Psoas muscle (tissue), 8 donors: ENCODE results near the gene CDH19. TPM values are rescaled to one million over a fixed set of nuclear protein-coding genes. Genes with fewer than 3 reads are reported as not detected.
"Not testable (repeated sequence)": the region's sequence is repeated elsewhere in the genome, so short reads cannot be mapped to it uniquely, and the experiment has no call there.

ENCODE experiments used
- ATAC-seq, 4 donors: fragments of 200-7000 bp; cut with Tn5 transposase; one replicate each; pipeline ENCODE4 v1.9.1; 2020; ENCODE audit warnings: moderate library complexity in 3 of 4, mild to moderate bottlenecking in 2 of 4
- DNase-seq, 2 donors: peaks; one replicate each; pipeline ENCODE4 v3.0.0-alpha.2; 2020
- H3K27ac ChIP-seq: fragments of 200-600 bp; one replicate; pipeline ENCODE4 v1.8.0; 2022
- H3K27me3 ChIP-seq, 3 donors: fragments of 200-600 bp in 1 of 3; one replicate each; pipeline versions ENCODE4 v1.6.1 to v1.8.0; 2013 to 2022; ENCODE audit warnings: low read length in 2 of 3, mild to moderate bottlenecking in 2 of 3, moderate library complexity in 1 of 3; ENCODE audit not compliant: insufficient read depth in 3 of 3
- H3K36me3 ChIP-seq, 2 donors: fragments of 200-600 bp in 1 of 2; one replicate each; pipeline versions ENCODE4 v1.6.1 to v1.8.0; 2013 to 2022; ENCODE audit warnings: low read depth in 1 of 2, mild to moderate bottlenecking in 1 of 2, moderate library complexity in 1 of 2; ENCODE audit not compliant: insufficient read depth in 1 of 2
- H3K4me1 ChIP-seq: fragments of 200-600 bp; one replicate; pipeline ENCODE4 v1.8.0; 2022
- H3K4me3 ChIP-seq: fragments of 200-600 bp; one replicate; pipeline ENCODE4 v1.8.0; 2022; ENCODE audit warnings: mild to moderate bottlenecking
- H3K9me3 ChIP-seq: fragments of 200-600 bp; one replicate; pipeline ENCODE4 v1.8.0; 2022
- WGBS, 3 donors: extraction: QIAGEN DNeasy Blood & Tissue Kit; methylation state at CpG; one replicate each; pipeline versions ENCODE4 v1.1.6 to v1.1.7; 2013; 5-methylcytosine and 5-hydroxymethylcytosine counted together
- intact Hi-C, 2 donors: fragments of 100-400 bp; cut with DNase I; formaldehyde crosslinking; loops; one replicate each; pipeline versions ENCODE4 v1.11.0 to v1.14.2; 2022
- polyA plus RNA-seq, 3 donors: library from polyadenylated mRNA; stranded (reverse); fragments of 200-250 nt; gene quantifications; one replicate each; pipeline ENCODE4 v1.2.3, GENCODE V29; 2013
- total RNA-seq, 4 donors: library from RNA; stranded (reverse); fragmentation: NEBNext Ultra II Directional in 2 of 4; extraction: Animal tissue kit (Norgen Biotek cat#: 25700) in 2 of 4; gene quantifications; one replicate each; pipeline versions ENCODE4 v1.2.1 to v1.2.4, GENCODE V29; 2021 to 2023
- TF ChIP-seq, protein P1 (sequence below): fragments of 200-600 bp; IDR thresholded peaks from one replicate; pipeline ENCODE4 v1.8.0; 2022; ENCODE audit warnings: antibody characterized with exemption
- donor health status: healthy with polysubstance abuse.
- donor health status: DM: no; HTN: no; CAD: no; lungs with moderate emphysema.
- donor health status: Bipolar disorder and iron deficiency.
- donor health status: healthy.
- donor health status: DM: yes; HTN: yes; CAD: no.
- donor health status: DM: no; HTN: no; CAD: no.
- donor health status: DM: no; HTN: no; CAD: no.
- donor health status: DM: yes; HTN: yes; CAD: no.

Gene CDH19
- total and polyA plus RNA-seq, 7 donors = 0.13 to 0.41 (median 0.25) TPM

GRCh38 chr18:66497351-66497750, 106.5 kb downstream of the CDH19 start:
- intact Hi-C loops = loop anchor here in 1 of 2 donors (5.0 kb wide), 1 partner anchor 375 kb away; no protein-coding TSS in a partner anchor
- no peaks in the 10 kb centered on the region for H3K36me3 ChIP-seq
- no peaks in the 10 kb centered on the region for H3K4me1 ChIP-seq
- ATAC-seq (no peak), DNase-seq (no peak)
- no peak overlapping the region for H3K27ac ChIP-seq
- no peaks in the 10 kb centered on the region for H3K9me3 ChIP-seq
- no peaks in the 10 kb centered on the region for H3K27me3 ChIP-seq
- 53 to 67% (median 65%) methylated on average over 6 of the region's 6 CpGs for WGBS, 3 donors
- no peak overlapping the region for H3K4me3 ChIP-seq
- TF ChIP-seq, protein P1, sequence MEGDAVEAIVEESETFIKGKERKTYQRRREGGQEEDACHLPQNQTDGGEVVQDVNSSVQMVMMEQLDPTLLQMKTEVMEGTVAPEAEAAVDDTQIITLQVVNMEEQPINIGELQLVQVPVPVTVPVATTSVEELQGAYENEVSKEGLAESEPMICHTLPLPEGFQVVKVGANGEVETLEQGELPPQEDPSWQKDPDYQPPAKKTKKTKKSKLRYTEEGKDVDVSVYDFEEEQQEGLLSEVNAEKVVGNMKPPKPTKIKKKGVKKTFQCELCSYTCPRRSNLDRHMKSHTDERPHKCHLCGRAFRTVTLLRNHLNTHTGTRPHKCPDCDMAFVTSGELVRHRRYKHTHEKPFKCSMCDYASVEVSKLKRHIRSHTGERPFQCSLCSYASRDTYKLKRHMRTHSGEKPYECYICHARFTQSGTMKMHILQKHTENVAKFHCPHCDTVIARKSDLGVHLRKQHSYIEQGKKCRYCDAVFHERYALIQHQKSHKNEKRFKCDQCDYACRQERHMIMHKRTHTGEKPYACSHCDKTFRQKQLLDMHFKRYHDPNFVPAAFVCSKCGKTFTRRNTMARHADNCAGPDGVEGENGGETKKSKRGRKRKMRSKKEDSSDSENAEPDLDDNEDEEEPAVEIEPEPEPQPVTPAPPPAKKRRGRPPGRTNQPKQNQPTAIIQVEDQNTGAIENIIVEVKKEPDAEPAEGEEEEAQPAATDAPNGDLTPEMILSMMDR = no peak

DNA sequence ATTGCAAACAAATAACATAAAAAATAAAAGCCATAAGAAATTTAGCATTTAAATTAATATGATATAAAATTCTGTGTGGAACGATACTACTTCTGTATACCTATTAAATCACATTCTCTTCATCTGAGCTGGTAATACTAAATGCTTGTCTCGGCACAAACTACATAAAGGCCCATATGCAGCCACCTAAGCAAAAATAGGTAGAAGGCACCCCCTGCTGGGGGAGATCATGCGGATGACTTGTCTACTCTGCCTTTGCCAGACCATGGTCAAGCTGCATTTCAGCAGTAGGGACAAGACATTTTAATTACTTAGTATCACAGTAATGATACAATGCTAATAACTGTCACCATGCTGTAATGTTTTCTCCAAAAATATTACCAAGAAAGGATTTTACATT, 108.0 kb downstream of the CDH19 start:
- TF ChIP-seq, protein P1 = peak; percentile 32
- H3K4me3 ChIP-seq = no peak overlapping the region
- H3K4me1 ChIP-seq = no peaks in the 10 kb centered on the region
- no peaks in the 10 kb centered on the region for H3K9me3 ChIP-seq
- H3K36me3 ChIP-seq = no peaks in the 10 kb centered on the region
- H3K27me3 ChIP-seq = no peaks in the 10 kb centered on the region
- intact Hi-C loops = loop anchor here in 1 of 2 donors (5.0 kb wide), 1 partner anchor 374 kb away; no protein-coding TSS in a partner anchor
- H3K27ac ChIP-seq = no peak overlapping the region
- 27 to 34% (median 31%) methylated on average over 3 of the region's 3 CpGs for WGBS, 3 donors
- ATAC-seq = peak; percentile 39 to 76 (median 60)
- peak; percentile 20 to 51 for DNase-seq

GRCh38 chr18:66473882-66474281, 130.0 kb downstream of the CDH19 start:
- no peaks in the 10 kb centered on the region for H3K27me3 ChIP-seq
- no peaks in the 10 kb centered on the region for H3K36me3 ChIP-seq
- no peaks in the 10 kb centered on the region for H3K9me3 ChIP-seq
- DNase-seq = no peak
- no peak overlapping the region for H3K4me3 ChIP-seq
- ATAC-seq = no peak
- 69 to 72% (median 70%) methylated on average over 3 of the region's 3 CpGs for WGBS, 3 donors
- TF ChIP-seq, protein P1 = no peak
- intact Hi-C loops = no loop called here
- no peaks in the 10 kb centered on the region for H3K4me1 ChIP-seq
- H3K27ac ChIP-seq = no peak overlapping the region

GRCh38 chr18:66466184-66466583, 137.7 kb downstream of the CDH19 start:
- intact Hi-C loops, H3K27ac ChIP-seq, H3K9me3 ChIP-seq: not testable (repeated sequence)

GRCh38 chr18:66461344-66461743, 142.5 kb downstream of the CDH19 start:
- Histone ChIP-seq H3K27ac (no peak overlapping the region), H3K27me3 (no peaks in the 10 kb centered on the region), H3K4me1 (no peaks in the 10 kb centered on the region), H3K36me3 (no peaks in the 10 kb centered on the region), H3K9me3 (no peaks in the 10 kb centered on the region), H3K4me3 (no peak overlapping the region)
- ATAC-seq (no peak), DNase-seq (no peak)
- WGBS, 3 donors = 65 to 70% (median 69%) methylated on average over 3 of the region's 3 CpGs
- TF ChIP-seq, protein P1 = no peak
- intact Hi-C loops = no loop called here

More at GRCh38 chr18:66466184-66466583, 137.7 kb downstream of the CDH19 start:
- not testable (repeated sequence) for ATAC-seq, H3K36me3 ChIP-seq, DNase-seq, H3K4me3 ChIP-seq, H3K4me1 ChIP-seq, H3K27me3 ChIP-seq
- 87 to 89% (median 87%) methylated on average over 5 of the region's 5 CpGs for WGBS, 3 donors
